A549 (cell line): ENCODE data around the gene HMGXB3.

Experiments used
- CHD2 ChIP-seq: fragments of 150-350 bp; IDR thresholded peaks from 2 replicates; pipeline ENCODE4 v1.6.1; 2014; ENCODE audit warnings: low read length; ENCODE audit not compliant: partially characterized antibody
- PBX3 ChIP-seq: IDR thresholded peaks from 2 replicates; pipeline ENCODE4 v1.6.1; 2012
- POLR2A ChIP-seq: IDR thresholded peaks from 2 replicates; pipeline ENCODE4 v1.6.1; 2012; ENCODE audit warnings: mild to moderate bottlenecking, low read length
- RNF2 ChIP-seq: fragments of 200-600 bp; sonication (generic); IDR thresholded peaks from 2 replicates; pipeline ENCODE4 v1.6.1; 2016; ENCODE audit warnings: low read depth, mild to moderate bottlenecking, antibody characterized with exemption, moderate library complexity, borderline replicate concordance
- TF ChIP-seq, protein P1 (sequence below): fragments of >200 bp; sonication (Bioruptor Twin); formaldehyde crosslinking; IDR thresholded peaks from 3 replicates; pipeline ENCODE4 v1.5.1; 2016
- TF ChIP-seq, protein P2 (sequence below): fragments of 200-600 bp; sonication (generic); IDR thresholded peaks from 2 replicates; pipeline ENCODE4 v1.6.1; 2016; ENCODE audit warnings: antibody characterized with exemption, mild to moderate bottlenecking, moderate library complexity

DNA sequence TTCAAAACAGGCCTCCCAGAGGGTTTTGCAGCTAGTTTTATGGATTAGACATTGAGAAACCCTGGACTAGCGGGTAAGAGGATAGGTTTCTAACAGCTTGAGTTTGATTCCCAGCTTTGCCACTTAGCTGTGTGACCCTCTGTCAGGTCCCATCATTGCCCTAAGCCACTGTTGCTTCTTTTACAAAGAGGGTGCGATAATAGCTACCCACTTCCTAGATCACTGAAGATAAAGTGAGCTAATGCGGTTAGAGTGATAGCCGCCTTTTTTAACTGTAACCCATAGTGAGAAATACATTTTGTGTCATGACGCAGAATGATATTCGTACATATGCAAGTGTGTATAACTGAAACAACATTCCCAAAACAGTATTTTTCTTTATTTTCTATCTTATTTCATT is 45.5 kb downstream of the HMGXB3 start:
- TF ChIP-seq, protein P1, sequence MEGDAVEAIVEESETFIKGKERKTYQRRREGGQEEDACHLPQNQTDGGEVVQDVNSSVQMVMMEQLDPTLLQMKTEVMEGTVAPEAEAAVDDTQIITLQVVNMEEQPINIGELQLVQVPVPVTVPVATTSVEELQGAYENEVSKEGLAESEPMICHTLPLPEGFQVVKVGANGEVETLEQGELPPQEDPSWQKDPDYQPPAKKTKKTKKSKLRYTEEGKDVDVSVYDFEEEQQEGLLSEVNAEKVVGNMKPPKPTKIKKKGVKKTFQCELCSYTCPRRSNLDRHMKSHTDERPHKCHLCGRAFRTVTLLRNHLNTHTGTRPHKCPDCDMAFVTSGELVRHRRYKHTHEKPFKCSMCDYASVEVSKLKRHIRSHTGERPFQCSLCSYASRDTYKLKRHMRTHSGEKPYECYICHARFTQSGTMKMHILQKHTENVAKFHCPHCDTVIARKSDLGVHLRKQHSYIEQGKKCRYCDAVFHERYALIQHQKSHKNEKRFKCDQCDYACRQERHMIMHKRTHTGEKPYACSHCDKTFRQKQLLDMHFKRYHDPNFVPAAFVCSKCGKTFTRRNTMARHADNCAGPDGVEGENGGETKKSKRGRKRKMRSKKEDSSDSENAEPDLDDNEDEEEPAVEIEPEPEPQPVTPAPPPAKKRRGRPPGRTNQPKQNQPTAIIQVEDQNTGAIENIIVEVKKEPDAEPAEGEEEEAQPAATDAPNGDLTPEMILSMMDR: no peak
- no peak for TF ChIP-seq CHD2
- TF ChIP-seq POLR2A: no peak
- TF ChIP-seq, protein P2, sequence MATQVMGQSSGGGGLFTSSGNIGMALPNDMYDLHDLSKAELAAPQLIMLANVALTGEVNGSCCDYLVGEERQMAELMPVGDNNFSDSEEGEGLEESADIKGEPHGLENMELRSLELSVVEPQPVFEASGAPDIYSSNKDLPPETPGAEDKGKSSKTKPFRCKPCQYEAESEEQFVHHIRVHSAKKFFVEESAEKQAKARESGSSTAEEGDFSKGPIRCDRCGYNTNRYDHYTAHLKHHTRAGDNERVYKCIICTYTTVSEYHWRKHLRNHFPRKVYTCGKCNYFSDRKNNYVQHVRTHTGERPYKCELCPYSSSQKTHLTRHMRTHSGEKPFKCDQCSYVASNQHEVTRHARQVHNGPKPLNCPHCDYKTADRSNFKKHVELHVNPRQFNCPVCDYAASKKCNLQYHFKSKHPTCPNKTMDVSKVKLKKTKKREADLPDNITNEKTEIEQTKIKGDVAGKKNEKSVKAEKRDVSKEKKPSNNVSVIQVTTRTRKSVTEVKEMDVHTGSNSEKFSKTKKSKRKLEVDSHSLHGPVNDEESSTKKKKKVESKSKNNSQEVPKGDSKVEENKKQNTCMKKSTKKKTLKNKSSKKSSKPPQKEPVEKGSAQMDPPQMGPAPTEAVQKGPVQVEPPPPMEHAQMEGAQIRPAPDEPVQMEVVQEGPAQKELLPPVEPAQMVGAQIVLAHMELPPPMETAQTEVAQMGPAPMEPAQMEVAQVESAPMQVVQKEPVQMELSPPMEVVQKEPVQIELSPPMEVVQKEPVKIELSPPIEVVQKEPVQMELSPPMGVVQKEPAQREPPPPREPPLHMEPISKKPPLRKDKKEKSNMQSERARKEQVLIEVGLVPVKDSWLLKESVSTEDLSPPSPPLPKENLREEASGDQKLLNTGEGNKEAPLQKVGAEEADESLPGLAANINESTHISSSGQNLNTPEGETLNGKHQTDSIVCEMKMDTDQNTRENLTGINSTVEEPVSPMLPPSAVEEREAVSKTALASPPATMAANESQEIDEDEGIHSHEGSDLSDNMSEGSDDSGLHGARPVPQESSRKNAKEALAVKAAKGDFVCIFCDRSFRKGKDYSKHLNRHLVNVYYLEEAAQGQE: no peak
- TF ChIP-seq PBX3: no peak
- TF ChIP-seq RNF2: no peak
